HAP-1 (cell line): ENCODE measurements around the gene WRNIP1.

Source experiments
- DNase-seq, 2 experiments: peaks; one replicate each; pipeline ENCODE4 v3.0.0-alpha.2; 2016 to 2020; ENCODE audit warnings: low spot score in 2 of 2
- H3K27me3 ChIP-seq: fragments of 250-450 bp; sonication (Bioruptor Pico); 2 replicates; pipeline ENCODE4 v1.5.1; 2020; ENCODE audit warnings: low read depth, mild to moderate bottlenecking, moderate library complexity
- H3K36me3 ChIP-seq: fragments of 250-450 bp; sonication (Bioruptor Pico); replicated peaks from 2 replicates; pipeline ENCODE4 v1.5.1; 2020; ENCODE audit warnings: mild to moderate bottlenecking
- H3K4me1 ChIP-seq: fragments of 250-450 bp; sonication (Bioruptor Pico); 2 replicates; pipeline ENCODE4 v1.5.1; 2020; ENCODE audit warnings: mild to moderate bottlenecking
- H3K4me3 ChIP-seq: fragments of 250-450 bp; sonication (Bioruptor Pico); 2 replicates; pipeline ENCODE4 v1.5.1; 2020; ENCODE audit warnings: mild to moderate bottlenecking, moderate library complexity
- H3K9me3 ChIP-seq: fragments of 250-450 bp; sonication (Bioruptor Pico); 2 replicates; pipeline ENCODE4 v1.5.1; 2020; ENCODE audit warnings: mild to moderate bottlenecking, moderate library complexity
- in situ Hi-C: fragments of 300-500 bp; cut with MboI; formaldehyde crosslinking; loops from 3 replicates; pipeline ENCODE4 v1.14.3; 2020; ENCODE audit warnings: low sequenced_read_pairs, inconsistent platforms, mixed read lengths

WRNIP1 gene

GRCh38 chr6:2765166-2765895, at the start of gene WRNIP1:
TSS of gene WRNIP1 (plus strand) at chr6:2765393. CDS start at chr6:2765623, 230 bp downstream.
- Histone ChIP-seq H3K27me3 (no peaks in the 10 kb centered on the region), H3K36me3 (no peaks in the 10 kb centered on the region), H3K4me3 (peak within 1 kb of the TSS; percentile 66), H3K4me1 (peaks cover 29% of the 10 kb centered on the region), H3K9me3 (no peaks in the 10 kb centered on the region)
- in situ Hi-C loops: no loop called here
- peak; percentile 97 for DNase-seq

- DNase-seq: no peak
- Histone ChIP-seq H3K9me3 (peaks cover 7% of the 10 kb centered on the region), H3K27me3 (no peaks in the 10 kb centered on the region), H3K4me3 (no peak overlapping the region), H3K4me1 (no peaks in the 10 kb centered on the region), H3K36me3 (no peaks in the 10 kb centered on the region)
- in situ Hi-C loops: no loop called here
Measured at GRCh38 chr6:2715737-2716136, 49.5 kb upstream of the WRNIP1 start.

DNA sequence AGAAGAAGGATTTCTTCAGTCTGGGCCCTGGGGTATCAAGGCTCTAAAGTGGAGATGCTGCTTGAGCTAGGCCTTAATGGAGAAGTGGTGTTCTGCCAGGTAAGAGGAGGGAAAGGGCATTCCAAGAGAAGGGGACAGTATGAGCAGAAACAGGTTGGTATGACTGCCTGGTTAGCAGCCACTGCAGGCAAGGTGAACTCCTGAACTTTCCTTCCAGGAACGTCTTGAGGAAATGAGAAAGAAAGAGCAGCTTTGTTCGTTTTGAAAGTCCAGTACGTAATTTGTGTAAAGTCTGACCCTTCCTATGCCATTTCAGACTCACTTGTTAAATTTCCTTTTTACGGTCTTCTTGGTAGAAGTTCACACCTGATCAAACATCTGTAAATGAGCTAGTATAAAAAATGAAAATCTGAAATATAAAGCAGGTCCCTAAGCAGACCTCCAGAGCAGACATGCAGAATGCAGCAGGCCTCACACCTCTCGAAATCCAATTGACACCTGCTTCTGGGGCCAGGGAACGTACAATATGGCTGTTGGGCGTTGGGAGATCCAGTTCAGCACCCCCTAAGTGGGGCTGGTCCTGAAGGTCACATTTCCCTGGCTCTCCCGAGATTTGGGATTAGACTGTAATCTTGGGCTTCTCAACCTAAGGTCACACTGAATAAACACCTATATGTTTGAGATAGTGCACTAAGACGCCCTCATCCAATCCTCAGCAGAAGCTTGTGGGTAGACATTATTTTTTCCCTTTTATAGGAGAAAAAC, 48.1 kb upstream of the WRNIP1 start:
- no peaks in the 10 kb centered on the region for H3K4me1 ChIP-seq
- no peaks in the 10 kb centered on the region for H3K36me3 ChIP-seq
- H3K9me3 ChIP-seq: peaks cover 2% of the 10 kb centered on the region; the same call in 1 of the 2 replicates
- H3K4me3 ChIP-seq: no peak overlapping the region
- in situ Hi-C loops: no loop called here
- DNase-seq: no peak
- H3K27me3 ChIP-seq: no peaks in the 10 kb centered on the region

- Histone ChIP-seq H3K36me3 (no peaks in the 10 kb centered on the region), H3K4me3 (no peak overlapping the region), H3K9me3 (peaks cover 8% of the 10 kb centered on the region), H3K27me3 (no peaks in the 10 kb centered on the region), H3K4me1 (no peaks in the 10 kb centered on the region)
- in situ Hi-C loops: no loop called here
- DNase-seq: no peak
Measured at GRCh38 chr6:2718334-2719092, 46.7 kb upstream of the WRNIP1 start.

GRCh38 chr6:2719093-2719455, 46.1 kb upstream of the WRNIP1 start:
- no peak for DNase-seq
- no peak overlapping the region for H3K4me3 ChIP-seq
- no peaks in the 10 kb centered on the region for H3K27me3 ChIP-seq
- no peaks in the 10 kb centered on the region for H3K36me3 ChIP-seq
- in situ Hi-C loops: no loop called here
- H3K9me3 ChIP-seq: peaks cover 8% of the 10 kb centered on the region
- H3K4me1 ChIP-seq: no peaks in the 10 kb centered on the region

DNA sequence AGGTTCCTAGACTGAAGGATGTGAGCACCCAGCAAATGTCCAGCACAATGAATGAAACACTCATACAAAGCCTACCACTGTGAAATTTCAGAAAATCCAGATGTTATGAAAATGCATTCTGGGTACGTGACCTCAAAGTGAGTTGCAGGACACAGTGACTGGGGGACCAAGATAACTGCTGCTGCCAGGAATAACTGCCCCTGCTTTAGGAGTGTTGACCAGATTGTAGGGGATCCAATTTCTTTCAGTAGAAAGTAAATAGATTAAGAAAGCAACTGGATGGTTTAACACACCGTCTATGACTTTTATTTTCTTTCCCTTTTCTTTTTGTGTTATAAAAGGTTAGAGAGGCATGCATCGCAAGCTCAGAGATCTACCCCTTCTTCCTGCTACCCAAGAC, 44.0 kb upstream of the WRNIP1 start:
- Histone ChIP-seq H3K4me3 (no peak overlapping the region), H3K36me3 (no peaks in the 10 kb centered on the region), H3K27me3 (no peaks in the 10 kb centered on the region), H3K4me1 (no peaks in the 10 kb centered on the region), H3K9me3 (peaks cover 8% of the 10 kb centered on the region)
- in situ Hi-C loops: no loop called here
- no peak for DNase-seq

GRCh38 chr6:2725364-2725988, 39.7 kb upstream of the WRNIP1 start:
- H3K36me3 ChIP-seq: no peaks in the 10 kb centered on the region
- H3K4me3 ChIP-seq: no peak overlapping the region
- H3K27me3 ChIP-seq: no peaks in the 10 kb centered on the region
- H3K4me1 ChIP-seq: no peaks in the 10 kb centered on the region
- no peak for DNase-seq
- peaks cover 6% of the 10 kb centered on the region; the same call in 1 of the 2 replicates for H3K9me3 ChIP-seq
- in situ Hi-C loops: loop anchor here (25.0 kb wide), 1 partner anchor 1138 kb away; no protein-coding TSS in a partner anchor

- DNase-seq: no peak
Measured at GRCh38 chr6:2725999-2726567, 39.1 kb upstream of the WRNIP1 start.

DNA sequence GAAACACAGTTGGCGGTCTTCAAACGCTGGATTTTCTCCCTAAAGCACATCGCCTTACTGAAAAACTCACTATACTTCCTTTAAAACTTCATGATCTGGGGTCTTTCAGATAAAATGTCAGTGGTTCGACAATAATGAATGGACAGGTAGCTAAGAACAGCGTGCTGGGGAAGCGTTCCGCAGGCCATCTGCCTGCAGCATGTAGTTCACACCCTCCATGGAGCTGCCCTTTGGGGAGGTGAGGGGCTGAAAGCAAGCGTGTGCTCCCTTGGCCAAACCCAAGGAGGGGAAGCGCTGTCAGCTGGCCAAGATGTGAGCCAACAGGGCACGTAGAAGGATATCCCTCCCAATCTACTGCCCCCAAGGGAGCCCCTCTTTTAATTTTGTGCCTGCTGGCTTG, 35.3 kb upstream of the WRNIP1 start:
- in situ Hi-C loops: loop anchor here (25.0 kb wide), 1 partner anchor 1143 kb away; no protein-coding TSS in a partner anchor
- no peak for DNase-seq
- H3K36me3 ChIP-seq: no peaks in the 10 kb centered on the region
- no peaks in the 10 kb centered on the region for H3K9me3 ChIP-seq
- H3K4me3 ChIP-seq: no peak overlapping the region
- H3K27me3 ChIP-seq: no peaks in the 10 kb centered on the region
- no peaks in the 10 kb centered on the region for H3K4me1 ChIP-seq

More at GRCh38 chr6:2725999-2726567, 39.1 kb upstream of the WRNIP1 start:
- H3K4me1 ChIP-seq: no peaks in the 10 kb centered on the region
- in situ Hi-C loops: loop anchor here (25.0 kb wide), 1 partner anchor 1139 kb away; no protein-coding TSS in a partner anchor
- no peaks in the 10 kb centered on the region for H3K36me3 ChIP-seq
- H3K9me3 ChIP-seq: peaks cover 6% of the 10 kb centered on the region; the same call in 1 of the 2 replicates
- H3K4me3 ChIP-seq: no peak overlapping the region
- H3K27me3 ChIP-seq: no peaks in the 10 kb centered on the region

- Histone ChIP-seq H3K4me3 (no peak overlapping the region), H3K9me3 (no peaks in the 10 kb centered on the region), H3K36me3 (no peaks in the 10 kb centered on the region), H3K4me1 (no peaks in the 10 kb centered on the region), H3K27me3 (no peaks in the 10 kb centered on the region)
- DNase-seq: no peak
- in situ Hi-C loops: loop anchor here (25.0 kb wide), 1 partner anchor 1143 kb away; no protein-coding TSS in a partner anchor
Measured at GRCh38 chr6:2730353-2731107, 34.7 kb upstream of the WRNIP1 start.

DNA sequence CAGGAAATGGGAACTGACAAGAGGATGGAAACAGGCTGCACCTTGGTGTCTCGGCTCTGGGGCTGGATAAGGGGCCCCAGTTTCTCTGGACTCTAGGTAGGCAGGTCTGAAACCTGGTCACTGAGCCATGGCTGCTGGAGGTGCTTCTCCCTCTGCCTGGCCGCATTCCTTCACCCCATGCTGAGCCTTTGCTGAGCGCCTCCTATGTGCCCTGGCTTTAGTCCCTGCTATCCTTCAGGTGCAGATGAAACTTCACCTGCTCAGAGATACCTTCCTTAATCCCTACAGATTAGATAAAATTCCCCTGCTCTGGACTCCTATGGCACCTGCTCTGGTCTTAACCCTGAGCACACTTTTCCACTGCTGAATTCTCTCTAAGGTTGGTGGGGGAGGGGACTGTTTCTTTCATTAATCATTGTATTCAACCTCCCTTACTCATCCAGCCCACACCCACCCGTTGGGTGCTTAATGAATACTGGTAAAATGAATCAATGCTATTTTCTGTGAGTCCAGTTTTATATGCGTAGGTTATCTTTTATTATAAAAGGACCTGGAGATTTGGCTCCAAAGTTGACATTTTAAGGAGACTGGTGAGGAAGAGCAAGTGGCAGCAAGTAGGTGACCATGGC, 33.8 kb upstream of the WRNIP1 start:
- H3K4me3 ChIP-seq: no peak overlapping the region
- DNase-seq: no peak
- H3K4me1 ChIP-seq: no peaks in the 10 kb centered on the region
- in situ Hi-C loops: loop anchor here (25.0 kb wide), 1 partner anchor 1144 kb away; no protein-coding TSS in a partner anchor
- no peaks in the 10 kb centered on the region for H3K9me3 ChIP-seq
- H3K27me3 ChIP-seq: no peaks in the 10 kb centered on the region
- H3K36me3 ChIP-seq: no peaks in the 10 kb centered on the region

DNA sequence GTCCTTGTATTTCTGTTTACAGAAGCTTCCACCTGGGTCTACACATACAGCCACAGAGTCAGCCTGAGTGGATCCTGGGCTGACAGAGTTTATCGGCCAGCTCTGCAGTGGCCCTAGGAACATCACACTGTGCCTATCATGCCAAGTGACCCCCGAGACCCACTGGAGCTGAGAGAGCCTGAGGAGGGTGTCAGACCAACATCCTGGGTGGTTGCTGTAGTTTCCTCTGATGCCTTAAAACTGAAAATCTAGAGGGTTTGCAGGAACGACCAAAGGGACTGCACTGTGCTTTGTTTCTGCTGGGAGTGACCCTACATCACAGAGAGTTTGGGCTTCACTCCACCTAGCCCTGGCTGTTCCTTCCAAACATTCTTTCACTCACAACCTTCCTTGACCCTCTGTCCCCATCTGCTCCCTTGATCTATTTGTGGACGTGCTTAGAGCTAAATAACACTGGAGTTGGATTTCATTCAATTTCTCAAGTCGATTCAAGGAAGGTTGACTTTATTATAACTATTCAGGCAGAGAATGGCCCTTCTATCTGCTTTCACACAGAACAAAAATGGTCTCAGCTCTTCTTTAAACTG, 32.6 kb upstream of the WRNIP1 start:
- DNase-seq: no peak
- Histone ChIP-seq H3K27me3 (no peaks in the 10 kb centered on the region), H3K4me3 (no peak overlapping the region), H3K9me3 (no peaks in the 10 kb centered on the region), H3K4me1 (no peaks in the 10 kb centered on the region), H3K36me3 (no peaks in the 10 kb centered on the region)
- in situ Hi-C loops: loop anchor here (25.0 kb wide), 1 partner anchor 1145 kb away; no protein-coding TSS in a partner anchor
